ENCODE results near the gene NEDD4L. TPM values are rescaled to one million over a fixed set of nuclear protein-coding genes. Genes with fewer than 3 reads are reported as not detected.

Gene NEDD4L
- total and polyA plus RNA-seq, 2 donors (not counting 1 experiment from before 2014, with no cell fraction given), result 10.3 to 25.7 TPM

DNA sequence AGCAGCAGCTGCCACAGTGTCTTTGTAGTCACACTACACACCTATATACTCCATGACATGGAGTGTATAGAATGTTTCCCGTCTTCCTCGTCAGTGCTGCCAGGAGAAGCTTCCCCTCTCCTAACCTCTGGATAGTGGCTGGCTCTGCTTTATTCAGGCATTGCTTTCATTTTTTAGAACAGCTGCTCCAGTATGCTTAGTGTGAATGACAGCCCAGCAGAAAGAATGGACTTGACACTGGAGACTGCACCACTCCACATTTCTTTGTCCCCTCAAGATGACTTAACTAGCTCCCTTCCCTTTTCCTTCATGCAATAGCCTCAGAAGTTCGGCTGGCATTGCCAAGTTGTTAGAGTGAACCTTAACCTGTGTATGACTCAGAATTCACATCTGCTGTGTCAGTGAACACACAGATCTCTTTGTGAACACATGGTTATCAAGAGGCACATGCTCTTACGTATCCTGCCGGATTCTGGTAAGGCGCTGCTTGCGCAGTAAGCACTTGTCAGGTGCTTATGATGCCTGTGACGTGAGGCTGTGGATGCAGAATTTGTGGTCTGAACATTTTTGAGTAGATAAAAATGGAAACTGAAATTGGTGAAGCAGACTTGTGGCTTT lies 73.9 kb downstream of the NEDD4L start:
- Mint-ChIP-seq H3K4me3 (no peak overlapping the region), H3K27me3 (no peaks in the 10 kb centered on the region), H3K9me3 (ENCODE audit: insufficient read depth) (no peaks in the 10 kb centered on the region), H3K27ac (no peak overlapping the region), H3K4me1 (peaks cover 7% of the 10 kb centered on the region)
- Histone ChIP-seq H2AFZ (ENCODE audit: insufficient read depth, low read depth, low read length, poor library complexity, severe bottlenecking) (no peak overlapping the region), H3K79me2 (ENCODE audit: control insufficient read depth, insufficient read depth, low read length) (peaks cover 5% of the 10 kb centered on the region), H4K20me1 (ENCODE audit: control insufficient read depth, insufficient read depth, low read length, poor library complexity, severe bottlenecking) (no peaks in the 10 kb centered on the region), H3K4me2 (replicated peaks; ENCODE audit: low read depth, low read length, poor library complexity, severe bottlenecking) (no peak overlapping the region), H3K4me3 (ENCODE audit: control extremely low read depth in 1 of 5, extremely low read depth in 1 of 5, insufficient read depth in 1 of 5, low read depth in 2 of 5, low read length in 4 of 5) (no peak overlapping the region), H3K9me3 (ENCODE audit: control extremely low read depth in 1 of 3, control insufficient read depth in 2 of 3, insufficient read depth in 1 of 3, low read length in 2 of 3) (no peaks in the 10 kb centered on the region), H3K36me3 (replicated peaks in 1 of 2; ENCODE audit: control extremely low read depth in 1 of 2, control insufficient read depth in 1 of 2, extremely low read depth in 1 of 2, insufficient read depth in 2 of 2, low read length in 1 of 2) (no peaks in the 10 kb centered on the region), H3K9ac (ENCODE audit: low read length) (no peak overlapping the region), H3K27ac (ENCODE audit: low read length in 2 of 2) (no peak overlapping the region), H3K27me3 (replicated peaks in 1 of 4; ENCODE audit: control extremely low read depth in 1 of 4, control insufficient read depth in 3 of 4, insufficient read depth in 4 of 4, low read length in 3 of 4) (peaks cover 0 to 3% (median 0%) of the 10 kb centered on the region in 4 experiments), H3K4me1 (ENCODE audit: control insufficient read depth in 2 of 2, insufficient read depth in 2 of 2, low read length in 2 of 2) (peaks cover 5 to 6% of the 10 kb centered on the region in 2 donors)
- ChIA-PET POLR2A (no interaction called here), CTCF (interaction anchor here (0.6 to 3.9 kb wide), 4 partner anchors 13 to 236 kb away, joined by 3 to 24 read pairs (median 17); partner anchors contain the start of gene NEDD4L)
- TF ChIP-seq, protein P1, sequence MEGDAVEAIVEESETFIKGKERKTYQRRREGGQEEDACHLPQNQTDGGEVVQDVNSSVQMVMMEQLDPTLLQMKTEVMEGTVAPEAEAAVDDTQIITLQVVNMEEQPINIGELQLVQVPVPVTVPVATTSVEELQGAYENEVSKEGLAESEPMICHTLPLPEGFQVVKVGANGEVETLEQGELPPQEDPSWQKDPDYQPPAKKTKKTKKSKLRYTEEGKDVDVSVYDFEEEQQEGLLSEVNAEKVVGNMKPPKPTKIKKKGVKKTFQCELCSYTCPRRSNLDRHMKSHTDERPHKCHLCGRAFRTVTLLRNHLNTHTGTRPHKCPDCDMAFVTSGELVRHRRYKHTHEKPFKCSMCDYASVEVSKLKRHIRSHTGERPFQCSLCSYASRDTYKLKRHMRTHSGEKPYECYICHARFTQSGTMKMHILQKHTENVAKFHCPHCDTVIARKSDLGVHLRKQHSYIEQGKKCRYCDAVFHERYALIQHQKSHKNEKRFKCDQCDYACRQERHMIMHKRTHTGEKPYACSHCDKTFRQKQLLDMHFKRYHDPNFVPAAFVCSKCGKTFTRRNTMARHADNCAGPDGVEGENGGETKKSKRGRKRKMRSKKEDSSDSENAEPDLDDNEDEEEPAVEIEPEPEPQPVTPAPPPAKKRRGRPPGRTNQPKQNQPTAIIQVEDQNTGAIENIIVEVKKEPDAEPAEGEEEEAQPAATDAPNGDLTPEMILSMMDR (IDR thresholded peaks at IDR 0.05), result no peak
- ATAC-seq (ENCODE audit: low read depth) (no peak), DNase-seq (no peak)
- 62% methylated on average over 6 of the region's 8 CpGs for WGBS (ENCODE audit: insufficient coverage)
- intact Hi-C loops (cut with micrococcal nuclease), result no loop called here

DNA sequence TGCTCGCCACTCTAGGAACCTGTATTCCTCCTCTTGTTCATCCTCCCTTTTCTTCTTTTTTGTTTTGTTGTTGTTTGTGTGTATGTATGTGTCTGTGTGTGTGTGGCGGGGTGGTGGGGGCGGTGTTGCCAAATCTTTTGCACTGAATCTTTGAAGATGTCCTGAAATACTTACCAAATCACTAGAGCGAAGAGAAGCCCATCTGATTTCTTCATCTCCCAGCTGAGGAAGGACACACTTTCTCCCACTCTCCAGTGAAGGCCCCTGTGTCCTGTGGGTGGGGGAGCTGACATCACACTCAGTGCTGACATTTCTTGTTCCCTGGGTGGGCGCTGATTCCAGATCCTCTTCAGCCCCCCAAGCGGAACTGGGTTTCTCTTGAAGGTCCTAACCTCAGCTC lies 74.5 kb downstream of the NEDD4L start:
- ChIA-PET CTCF (interaction anchor here (2.7 to 3.9 kb wide), 3 partner anchors 76 to 237 kb away, joined by 10 to 24 read pairs (median 24); partner anchors contain the start of gene NEDD4L), POLR2A (no interaction called here)
- Histone ChIP-seq H4K20me1 (ENCODE audit: control insufficient read depth, insufficient read depth, low read length, poor library complexity, severe bottlenecking) (no peaks in the 10 kb centered on the region), H3K27ac (ENCODE audit: low read length in 2 of 2) (no peak overlapping the region), H2AFZ (ENCODE audit: insufficient read depth, low read depth, low read length, poor library complexity, severe bottlenecking) (no peak overlapping the region), H3K79me2 (ENCODE audit: control insufficient read depth, insufficient read depth, low read length) (peaks cover 5% of the 10 kb centered on the region), H3K9me3 (ENCODE audit: control extremely low read depth in 1 of 3, control insufficient read depth in 2 of 3, insufficient read depth in 1 of 3, low read length in 2 of 3) (no peaks in the 10 kb centered on the region), H3K4me2 (replicated peaks; ENCODE audit: low read depth, low read length, poor library complexity, severe bottlenecking) (no peak overlapping the region), H3K9ac (ENCODE audit: low read length) (no peak overlapping the region), H3K4me3 (ENCODE audit: control extremely low read depth in 1 of 5, extremely low read depth in 1 of 5, insufficient read depth in 1 of 5, low read depth in 2 of 5, low read length in 4 of 5) (no peak overlapping the region), H3K36me3 (replicated peaks in 1 of 2; ENCODE audit: control extremely low read depth in 1 of 2, control insufficient read depth in 1 of 2, extremely low read depth in 1 of 2, insufficient read depth in 2 of 2, low read length in 1 of 2) (no peaks in the 10 kb centered on the region), H3K4me1 (ENCODE audit: control insufficient read depth in 2 of 2, insufficient read depth in 2 of 2, low read length in 2 of 2) (peaks cover under 1 to 1% of the 10 kb centered on the region in 2 donors), H3K27me3 (replicated peaks in 1 of 4; ENCODE audit: control extremely low read depth in 1 of 4, control insufficient read depth in 3 of 4, insufficient read depth in 4 of 4, low read length in 3 of 4) (peaks cover 0 to 3% (median 0%) of the 10 kb centered on the region in 4 experiments)
- H3K4me3 Mint-ChIP-seq, result no peak overlapping the region
- no peaks in the 10 kb centered on the region for H3K27me3 Mint-ChIP-seq
- intact Hi-C loops (cut with micrococcal nuclease), result no loop called here
- 92% methylated on average over 2 of the region's 6 CpGs for WGBS (ENCODE audit: insufficient coverage)
- no peak for TF ChIP-seq EZH2 (IDR thresholded peaks at IDR 0.05; ENCODE audit: borderline replicate concordance, insufficient read depth, low read depth, low read length, poor library complexity, severe bottlenecking)
- TF ChIP-seq, protein P1 (IDR thresholded peaks at IDR 0.05), result no peak
- peaks cover under 1% of the 10 kb centered on the region for H3K4me1 Mint-ChIP-seq
- H3K27ac Mint-ChIP-seq, result no peak overlapping the region
- no peaks in the 10 kb centered on the region for H3K9me3 Mint-ChIP-seq (ENCODE audit: insufficient read depth)
- no peak for ATAC-seq (ENCODE audit: low read depth)
- DNase-seq, result no peak

Measured in B cell (primary cell).